OCI-LY1 (cell line): ENCODE measurements around the gene INTS15.

Experiments
- CTCF ChIP-seq: fragments of 200-600 bp; sonication (generic), shearing (Covaris generic); IDR thresholded peaks from 2 replicates; pipeline ENCODE4 v1.5.1; 2017; ENCODE audit warnings: mild to moderate bottlenecking, antibody characterized with exemption, low read length, moderate library complexity, mixed read lengths
- EZH2 ChIP-seq: fragments of 200-600 bp; sonication (generic), shearing (Covaris generic); IDR thresholded peaks from 2 replicates; pipeline ENCODE4 v1.8.0; 2017; ENCODE audit warnings: borderline replicate concordance, mixed run types, mild to moderate bottlenecking, antibody characterized with exemption, low read length, moderate library complexity, mixed read lengths

- TF ChIP-seq CTCF (no peak), EZH2 (no peak)
Observed at GRCh38 chr7:6628045-6628444, 38.2 kb downstream of the INTS15 start.
